Thyroid gland (tissue), 4 donors: Measurements from ENCODE around the gene MSANTD2. TPM values are rescaled to one million over a fixed set of nuclear protein-coding genes. Genes with fewer than 3 reads are reported as not detected.
A peak's percentile ranks its signal among the peaks of the same experiment; 100 is the strongest.

ENCODE experiments used
- DNase-seq, 2 donors: peaks; one replicate each; pipeline ENCODE4 v3.0.0-alpha.2; 2019
- H3K27ac ChIP-seq, 3 donors: fragments of 200-600 bp; sonication (generic); 1 replicate in 2 of 3; 2 replicates in 1 of 3; pipeline ENCODE4 v1.5.1; 2016 to 2019; ENCODE audit warnings: mild to moderate bottlenecking in 1 of 3, moderate library complexity in 1 of 3
- H3K27me3 ChIP-seq: fragments of 200-600 bp; sonication (generic); one replicate; pipeline ENCODE4 v1.5.1; 2019
- H3K36me3 ChIP-seq, 2 donors: fragments of 200-600 bp; sonication (generic); one replicate each; pipeline ENCODE4 v1.5.1; 2016 to 2019
- H3K4me1 ChIP-seq, 2 donors: fragments of 200-600 bp; sonication (generic); one replicate each; pipeline ENCODE4 v1.5.1; 2017 to 2019
- H3K4me3 ChIP-seq, 3 donors: fragments of 200-600 bp; sonication (generic); replicated peaks in 1 of 3; 1 replicate in 2 of 3; 2 replicates in 1 of 3; pipeline ENCODE4 v1.5.1; 2016; ENCODE audit warnings: mild to moderate bottlenecking in 1 of 3
- H3K9me3 ChIP-seq: fragments of 200-600 bp; sonication (generic); one replicate; pipeline ENCODE4 v1.5.1; 2017
- POLR2A ChIP-seq, 2 donors: fragments of 450-650 bp; IDR thresholded peaks; one replicate each; pipeline ENCODE4 v1.6.1; 2017; ENCODE audit warnings: antibody characterized with exemption in 2 of 2, mild to moderate bottlenecking in 2 of 2, moderate library complexity in 1 of 2
- WGBS, 2 donors: methylation state at CpG; one replicate each; pipeline ENCODE4 v1.1.5; 2017; 5-methylcytosine and 5-hydroxymethylcytosine counted together
- intact Hi-C: fragments of 100-400 bp; cut with DNase I; formaldehyde crosslinking; loops from one replicate; pipeline ENCODE4 v1.15.1; 2023
- total RNA-seq, 4 donors: library from RNA; depleted of rRNA; stranded (reverse); fragments of >200 nt; gene quantifications; one replicate each; pipeline ENCODE4 v1.2.3, GENCODE V29; 2016
- TF ChIP-seq, protein P1 (sequence below), 6 experiments: fragments of 200-600 bp in 3 of 6; fragments of 450-650 bp in 3 of 6; sonication (generic) in 3 of 6; IDR thresholded peaks; one replicate each; pipeline ENCODE4 v1.5.1; 2016 to 2019; ENCODE audit warnings: antibody characterized with exemption in 6 of 6, mild to moderate bottlenecking in 2 of 6, inconsistent platforms in 1 of 6, moderate library complexity in 1 of 6

The MSANTD2 gene
- total RNA-seq, 4 donors from 2014 or later = 29.1 to 56.1 (median 37.0) TPM

DNA sequence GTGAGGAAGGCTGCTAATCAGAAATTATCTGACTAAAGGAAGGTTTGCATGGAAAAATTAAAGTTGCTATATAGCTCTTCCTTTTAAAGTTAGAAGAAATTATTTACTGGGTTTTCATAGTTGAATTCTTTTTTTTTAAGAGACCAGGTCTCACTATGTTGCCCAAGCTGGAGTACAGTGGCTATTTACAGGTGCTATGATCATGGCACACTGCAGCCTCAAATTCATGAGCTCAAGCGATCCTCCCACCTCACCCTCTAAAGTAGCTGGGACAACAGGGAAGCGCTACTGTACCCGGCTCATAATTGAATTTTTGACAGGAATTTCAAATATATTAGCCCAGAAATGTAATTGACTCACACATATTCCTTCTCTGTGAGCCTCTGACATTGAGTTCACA is 3.9 kb downstream of the MSANTD2 start:
- 88 to 95% methylated on average over 3 of the region's 3 CpGs for WGBS, 2 donors
- peaks cover 41 to 50% of the 10 kb centered on the region in 2 donors for H3K4me1 ChIP-seq
- intact Hi-C loops = loop anchor here (5.0 to 10.0 kb wide), 2 partner anchors 34 to 52 kb away; partner anchors contain the start of gene ESAM

DNA sequence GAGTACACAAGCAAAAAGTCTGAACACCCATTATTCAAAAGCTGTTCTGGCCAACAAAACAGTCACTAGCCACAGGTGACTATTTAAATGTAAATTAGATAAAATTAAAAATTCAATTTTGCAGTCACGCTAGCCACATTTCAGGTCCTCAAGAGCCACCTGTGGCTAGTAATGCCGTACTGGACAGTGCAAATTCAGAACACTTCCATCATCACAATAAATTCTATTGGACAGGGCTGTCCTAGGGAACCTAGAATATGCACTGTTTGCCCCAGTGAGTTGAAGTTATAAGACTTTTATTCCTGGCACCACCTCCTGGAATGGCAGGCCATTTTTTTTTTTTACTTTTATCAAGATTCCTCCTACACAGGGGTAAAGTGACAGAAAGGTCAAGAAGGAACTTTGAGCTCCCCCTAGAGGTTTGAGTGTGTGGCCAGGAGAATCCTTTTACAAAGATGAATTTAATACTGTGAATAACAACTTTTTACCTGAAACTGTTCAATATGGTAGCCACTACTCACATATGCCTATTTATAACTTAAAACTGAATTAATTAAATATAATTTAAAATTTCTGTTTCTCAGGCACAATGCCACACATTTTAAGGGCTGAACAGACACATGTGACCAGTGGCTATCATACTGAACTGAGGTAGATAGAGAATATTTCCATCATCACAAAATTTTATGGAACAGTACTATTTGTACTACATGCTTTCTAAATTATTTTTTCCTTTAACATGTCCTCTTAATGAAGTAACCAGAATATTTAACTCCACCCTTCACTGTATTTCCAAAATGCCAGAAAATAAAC is 6.5 kb downstream of the MSANTD2 start:
- intact Hi-C loops = loop anchor here (5.0 to 10.0 kb wide), 2 partner anchors 49 to 126 kb away; no protein-coding TSS in a partner anchor

More for the DNA sequence above, 3.9 kb downstream of the MSANTD2 start:
- no peaks in the 10 kb centered on the region for H3K36me3 ChIP-seq
- DNase-seq = no peak
- TF ChIP-seq POLR2A (IDR thresholded peaks at IDR 0.05) = no peak
- TF ChIP-seq, protein P1, sequence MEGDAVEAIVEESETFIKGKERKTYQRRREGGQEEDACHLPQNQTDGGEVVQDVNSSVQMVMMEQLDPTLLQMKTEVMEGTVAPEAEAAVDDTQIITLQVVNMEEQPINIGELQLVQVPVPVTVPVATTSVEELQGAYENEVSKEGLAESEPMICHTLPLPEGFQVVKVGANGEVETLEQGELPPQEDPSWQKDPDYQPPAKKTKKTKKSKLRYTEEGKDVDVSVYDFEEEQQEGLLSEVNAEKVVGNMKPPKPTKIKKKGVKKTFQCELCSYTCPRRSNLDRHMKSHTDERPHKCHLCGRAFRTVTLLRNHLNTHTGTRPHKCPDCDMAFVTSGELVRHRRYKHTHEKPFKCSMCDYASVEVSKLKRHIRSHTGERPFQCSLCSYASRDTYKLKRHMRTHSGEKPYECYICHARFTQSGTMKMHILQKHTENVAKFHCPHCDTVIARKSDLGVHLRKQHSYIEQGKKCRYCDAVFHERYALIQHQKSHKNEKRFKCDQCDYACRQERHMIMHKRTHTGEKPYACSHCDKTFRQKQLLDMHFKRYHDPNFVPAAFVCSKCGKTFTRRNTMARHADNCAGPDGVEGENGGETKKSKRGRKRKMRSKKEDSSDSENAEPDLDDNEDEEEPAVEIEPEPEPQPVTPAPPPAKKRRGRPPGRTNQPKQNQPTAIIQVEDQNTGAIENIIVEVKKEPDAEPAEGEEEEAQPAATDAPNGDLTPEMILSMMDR (IDR thresholded peaks at IDR 0.05) = no peak
- no peaks in the 10 kb centered on the region for H3K27me3 ChIP-seq
- peak overlapping the region in 1 of 3 donors; percentile 95 for H3K27ac ChIP-seq
- no peaks in the 10 kb centered on the region for H3K9me3 ChIP-seq
- no peak overlapping the region for H3K4me3 ChIP-seq

DNA sequence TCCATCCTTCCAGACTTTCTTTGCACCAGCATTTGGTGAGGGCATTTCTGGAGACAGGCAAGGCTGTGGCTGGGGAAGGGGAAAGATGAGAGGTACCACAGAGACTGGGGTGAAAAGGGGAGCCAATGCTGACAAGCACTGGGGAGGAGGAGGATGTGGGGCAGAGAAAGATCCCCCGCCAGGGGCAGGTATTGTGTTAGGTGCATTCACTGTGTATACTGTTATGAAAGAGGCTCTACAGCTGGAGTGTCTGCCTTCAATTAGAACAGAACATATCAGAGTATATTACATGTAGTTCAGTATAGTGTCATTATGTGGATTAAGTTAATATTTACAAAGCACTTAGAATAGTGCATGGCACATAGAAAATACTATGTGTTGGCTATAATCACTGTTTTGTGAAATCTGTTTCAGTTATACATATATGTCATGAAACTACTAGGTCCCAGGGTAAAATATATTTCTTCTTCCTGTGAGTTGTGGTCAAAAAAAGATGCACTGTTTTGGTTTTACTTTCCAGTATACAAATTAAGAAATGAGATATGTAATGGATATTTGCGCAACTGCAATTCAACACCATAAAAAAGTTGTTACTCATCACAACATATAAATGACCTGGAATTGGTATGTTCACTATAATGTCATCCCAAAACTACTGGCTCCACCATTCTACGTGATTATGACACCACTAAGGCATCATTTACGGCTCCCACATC is 8.4 kb downstream of the MSANTD2 start:
- no peak for TF ChIP-seq POLR2A (IDR thresholded peaks at IDR 0.05)
- TF ChIP-seq, protein P1 (IDR thresholded peaks at IDR 0.05) = no peak
- Histone ChIP-seq H3K36me3 (no peaks in the 10 kb centered on the region), H3K4me3 (no peak overlapping the region), H3K9me3 (no peaks in the 10 kb centered on the region), H3K27me3 (no peaks in the 10 kb centered on the region), H3K4me1 (peaks cover 24 to 29% of the 10 kb centered on the region in 2 donors), H3K27ac (no peak overlapping the region)
- intact Hi-C loops = loop anchor here (5.0 to 10.0 kb wide), 2 partner anchors 47 to 124 kb away; no protein-coding TSS in a partner anchor
- DNase-seq = no peak
- 94 to 95% methylated on average over 4 of the region's 4 CpGs for WGBS, 2 donors

More for the DNA sequence above, 6.5 kb downstream of the MSANTD2 start:
- Histone ChIP-seq H3K27ac (peak overlapping the region in 1 of 3 donors; percentile 14), H3K36me3 (no peaks in the 10 kb centered on the region), H3K4me1 (peaks cover 39 to 46% of the 10 kb centered on the region in 2 donors), H3K27me3 (no peaks in the 10 kb centered on the region), H3K4me3 (no peak overlapping the region), H3K9me3 (no peaks in the 10 kb centered on the region)
- TF ChIP-seq POLR2A (IDR thresholded peaks at IDR 0.05) = no peak
- TF ChIP-seq, protein P1 (IDR thresholded peaks at IDR 0.05) = peak; percentile 32 to 86 (median 69)
- peak; percentile 37 to 44 for DNase-seq
- WGBS, 2 donors = 87 to 92% methylated on average over 2 of the region's 2 CpGs

DNA sequence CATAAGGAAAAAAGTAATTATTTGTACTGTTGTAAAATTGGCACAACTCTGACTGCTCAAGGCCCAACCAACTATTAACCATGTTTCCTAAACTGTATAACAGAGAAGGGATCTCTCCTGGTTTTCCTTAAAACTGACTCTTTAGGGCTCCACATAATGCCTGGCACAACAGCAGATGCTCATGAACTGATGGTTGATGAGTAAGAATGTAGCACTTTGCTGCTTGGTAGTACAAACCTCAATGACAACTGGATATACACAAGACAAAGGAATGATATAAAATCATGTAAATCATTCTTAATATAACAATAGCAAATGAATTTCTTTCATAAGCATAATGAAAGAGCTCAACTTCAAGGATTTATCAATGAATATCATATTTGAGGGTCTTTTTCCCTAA is 11.7 kb downstream of the MSANTD2 start:
- Histone ChIP-seq H3K4me1 (peaks cover 14 to 25% of the 10 kb centered on the region in 2 donors), H3K36me3 (no peaks in the 10 kb centered on the region), H3K4me3 (no peak overlapping the region), H3K27me3 (no peaks in the 10 kb centered on the region), H3K27ac (no peak overlapping the region), H3K9me3 (no peaks in the 10 kb centered on the region)
- intact Hi-C loops = no loop called here
- no peak for TF ChIP-seq POLR2A (IDR thresholded peaks at IDR 0.05)
- TF ChIP-seq, protein P1 (IDR thresholded peaks at IDR 0.05) = no peak
- DNase-seq = no peak
